ENCODE results near the gene MXD4. TPM values are rescaled to one million over a fixed set of nuclear protein-coding genes. Genes with fewer than 3 reads are reported as not detected.

The MXD4 gene
- total RNA-seq, 1 donor from 2014 or later = 92.3 TPM

DNA sequence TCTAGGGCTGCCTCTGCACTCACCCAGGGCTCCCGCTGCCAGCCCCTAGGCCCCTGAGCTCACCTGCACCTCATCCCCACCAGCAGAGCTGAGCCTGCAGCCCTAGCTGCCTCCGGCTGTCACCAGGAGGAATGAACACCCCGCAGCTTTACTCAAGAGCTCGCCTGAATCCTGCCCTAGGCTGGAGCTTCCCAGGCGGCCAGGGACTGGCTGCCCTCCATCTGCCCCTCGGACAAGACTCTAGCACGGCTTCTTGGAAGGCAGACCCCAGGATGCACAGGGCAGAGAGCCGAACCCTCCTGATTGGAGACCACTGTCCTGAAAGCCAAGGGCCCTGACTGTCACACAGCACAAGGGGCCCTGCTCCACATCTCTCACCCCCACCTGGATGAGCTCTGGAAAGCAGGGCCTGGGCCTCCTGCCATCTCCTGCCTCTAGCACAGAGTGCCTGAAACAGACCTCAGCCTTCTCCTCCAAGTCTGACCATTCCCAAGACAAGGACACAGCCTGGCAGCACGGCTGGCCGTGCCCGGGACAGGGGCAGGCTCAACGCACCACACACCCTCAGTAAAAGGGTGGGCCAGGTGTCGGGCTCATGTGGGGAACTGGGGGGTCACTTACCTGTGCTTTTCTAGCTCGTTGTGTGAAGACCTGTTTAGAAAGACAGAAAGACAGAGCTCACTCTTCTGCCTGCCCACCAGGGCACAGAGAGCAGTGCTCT, 4.4 kb downstream of the MXD4 start:
- Histone ChIP-seq H3K4me1 (ENCODE audit: insufficient read depth, low read length) (peaks cover 25% of the 10 kb centered on the region), H3K36me3 (ENCODE audit: insufficient read depth, low read length) (peaks cover 5% of the 10 kb centered on the region), H3K4me3 (ENCODE audit: insufficient read depth, low read depth, low read length) (no peak overlapping the region), H3K4me2 (ENCODE audit: low read length) (no peak overlapping the region), H3K9ac (ENCODE audit: low read length) (no peak overlapping the region), H3K79me2 (ENCODE audit: insufficient read depth, low read length) (peaks cover 60% of the 10 kb centered on the region), H4K20me1 (ENCODE audit: insufficient read depth, low read length) (peaks cover 86% of the 10 kb centered on the region), H3K27ac (ENCODE audit: low read depth, low read length) (no peak overlapping the region), H3K9me3 (ENCODE audit: insufficient read depth, low read depth, low read length) (no peaks in the 10 kb centered on the region), H3K27me3 (ENCODE audit: insufficient read depth, low read length) (no peaks in the 10 kb centered on the region), H2AFZ (ENCODE audit: low read depth, low read length) (no peak overlapping the region)
- TF ChIP-seq, protein P1, sequence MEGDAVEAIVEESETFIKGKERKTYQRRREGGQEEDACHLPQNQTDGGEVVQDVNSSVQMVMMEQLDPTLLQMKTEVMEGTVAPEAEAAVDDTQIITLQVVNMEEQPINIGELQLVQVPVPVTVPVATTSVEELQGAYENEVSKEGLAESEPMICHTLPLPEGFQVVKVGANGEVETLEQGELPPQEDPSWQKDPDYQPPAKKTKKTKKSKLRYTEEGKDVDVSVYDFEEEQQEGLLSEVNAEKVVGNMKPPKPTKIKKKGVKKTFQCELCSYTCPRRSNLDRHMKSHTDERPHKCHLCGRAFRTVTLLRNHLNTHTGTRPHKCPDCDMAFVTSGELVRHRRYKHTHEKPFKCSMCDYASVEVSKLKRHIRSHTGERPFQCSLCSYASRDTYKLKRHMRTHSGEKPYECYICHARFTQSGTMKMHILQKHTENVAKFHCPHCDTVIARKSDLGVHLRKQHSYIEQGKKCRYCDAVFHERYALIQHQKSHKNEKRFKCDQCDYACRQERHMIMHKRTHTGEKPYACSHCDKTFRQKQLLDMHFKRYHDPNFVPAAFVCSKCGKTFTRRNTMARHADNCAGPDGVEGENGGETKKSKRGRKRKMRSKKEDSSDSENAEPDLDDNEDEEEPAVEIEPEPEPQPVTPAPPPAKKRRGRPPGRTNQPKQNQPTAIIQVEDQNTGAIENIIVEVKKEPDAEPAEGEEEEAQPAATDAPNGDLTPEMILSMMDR (IDR thresholded peaks at IDR 0.05; ENCODE audit: insufficient read depth, low read depth, low read length) = no peak
- TF ChIP-seq EZH2 (IDR thresholded peaks at IDR 0.05; ENCODE audit: insufficient read depth, low read length) = no peak
- peaks cover 6% of the 10 kb centered on the region for H3K4me1 Mint-ChIP-seq (ENCODE audit: low read depth, unreplicated experiment)
- no peak overlapping the region for H3K27ac Mint-ChIP-seq (ENCODE audit: unreplicated experiment)
- H3K27me3 Mint-ChIP-seq (ENCODE audit: low read depth, unreplicated experiment) = no peaks in the 10 kb centered on the region
- no peaks in the 10 kb centered on the region for H3K9me3 Mint-ChIP-seq (ENCODE audit: unreplicated experiment)
- H3K36me3 Mint-ChIP-seq (ENCODE audit: low read depth, unreplicated experiment) = peaks cover 15% of the 10 kb centered on the region
- DNase-seq (ENCODE audit: low read depth) = no peak
- no peak for FAIRE-seq
- H3K4me3 Mint-ChIP-seq (ENCODE audit: unreplicated experiment) = no peak overlapping the region

DNA sequence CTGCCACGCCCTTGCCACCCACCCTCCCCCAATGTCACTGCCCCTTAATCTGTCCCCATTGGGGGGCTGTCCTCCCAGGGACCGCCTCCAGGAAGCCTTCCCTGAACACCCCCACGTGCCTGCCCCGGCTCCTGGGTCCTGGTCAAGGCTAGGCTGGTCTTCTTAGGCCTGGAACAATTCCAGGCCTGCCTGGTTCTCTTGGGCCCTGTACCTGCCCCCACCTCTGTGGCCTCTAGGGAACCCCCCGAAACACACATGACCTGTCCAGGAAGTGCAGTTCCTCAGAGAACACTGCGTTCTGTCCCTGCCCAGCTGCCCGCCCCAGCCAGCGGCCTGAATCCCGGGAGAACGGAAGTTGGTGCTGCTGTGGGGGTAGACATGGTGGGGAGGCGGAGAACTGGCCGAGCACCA, 5.1 kb downstream of the MXD4 start:
- FAIRE-seq (no peak), DNase-seq (ENCODE audit: low read depth) (no peak)
- Histone ChIP-seq H3K27me3 (ENCODE audit: insufficient read depth, low read length) (no peaks in the 10 kb centered on the region), H3K79me2 (ENCODE audit: insufficient read depth, low read length) (peaks cover 60% of the 10 kb centered on the region), H2AFZ (ENCODE audit: low read depth, low read length) (no peak overlapping the region), H4K20me1 (ENCODE audit: insufficient read depth, low read length) (peaks cover 93% of the 10 kb centered on the region), H3K4me3 (ENCODE audit: insufficient read depth, low read depth, low read length) (no peak overlapping the region), H3K4me1 (ENCODE audit: insufficient read depth, low read length) (peaks cover 24% of the 10 kb centered on the region), H3K9ac (ENCODE audit: low read length) (no peak overlapping the region), H3K36me3 (ENCODE audit: insufficient read depth, low read length) (peaks cover 5% of the 10 kb centered on the region), H3K9me3 (ENCODE audit: insufficient read depth, low read depth, low read length) (no peaks in the 10 kb centered on the region), H3K4me2 (ENCODE audit: low read length) (peak overlapping the region; percentile 18), H3K27ac (ENCODE audit: low read depth, low read length) (no peak overlapping the region)
- peaks cover 15% of the 10 kb centered on the region for H3K36me3 Mint-ChIP-seq (ENCODE audit: low read depth, unreplicated experiment)
- no peaks in the 10 kb centered on the region for H3K27me3 Mint-ChIP-seq (ENCODE audit: low read depth, unreplicated experiment)
- H3K9me3 Mint-ChIP-seq (ENCODE audit: unreplicated experiment) = no peaks in the 10 kb centered on the region
- no peak overlapping the region for H3K4me3 Mint-ChIP-seq (ENCODE audit: unreplicated experiment)
- TF ChIP-seq, protein P1 (IDR thresholded peaks at IDR 0.05; ENCODE audit: insufficient read depth, low read depth, low read length) = no peak
- TF ChIP-seq EZH2 (IDR thresholded peaks at IDR 0.05; ENCODE audit: insufficient read depth, low read length) = no peak
- no peak overlapping the region for H3K27ac Mint-ChIP-seq (ENCODE audit: unreplicated experiment)
- peaks cover 6% of the 10 kb centered on the region for H3K4me1 Mint-ChIP-seq (ENCODE audit: low read depth, unreplicated experiment)

DNA sequence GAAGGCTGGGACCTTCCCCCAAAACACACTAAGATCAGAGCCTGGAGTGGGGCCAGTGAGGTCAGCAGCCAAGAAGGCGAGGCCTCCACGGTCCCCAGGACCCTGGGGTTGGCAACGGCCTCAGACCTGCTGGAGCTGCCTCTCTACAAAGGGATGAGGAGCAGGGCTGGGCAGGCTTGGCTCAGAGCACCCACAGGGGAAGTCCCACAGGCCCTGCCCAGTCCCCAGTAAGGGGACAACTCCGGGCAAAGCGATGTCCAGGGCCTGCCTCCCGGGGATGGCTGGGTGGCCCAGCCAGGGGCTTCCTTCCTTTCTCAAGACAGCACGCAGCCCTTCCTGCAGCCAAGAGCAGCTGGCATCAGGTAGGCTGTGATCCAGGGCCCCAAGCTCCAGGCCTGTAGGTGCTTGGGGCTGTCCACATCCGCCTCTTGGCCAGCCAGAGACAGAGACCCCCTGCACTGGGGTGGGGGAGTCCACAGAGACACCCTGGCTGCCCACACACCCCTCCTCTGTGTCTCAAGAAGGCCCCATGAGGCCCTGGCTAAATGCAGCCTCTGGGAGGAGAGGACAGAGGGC, 5.7 kb downstream of the MXD4 start:
- H3K4me2 ChIP-seq (ENCODE audit: low read length) = peak overlapping the region; percentile 60
- FAIRE-seq (no peak), DNase-seq (ENCODE audit: low read depth) (no peak)
- H3K27me3 ChIP-seq (ENCODE audit: insufficient read depth, low read length) = no peaks in the 10 kb centered on the region
- H3K79me2 ChIP-seq (ENCODE audit: insufficient read depth, low read length) = peaks cover 59% of the 10 kb centered on the region
- Mint-ChIP-seq H3K4me1 (ENCODE audit: low read depth, unreplicated experiment) (peaks cover 6% of the 10 kb centered on the region), H3K36me3 (ENCODE audit: low read depth, unreplicated experiment) (peaks cover 15% of the 10 kb centered on the region), H3K9me3 (ENCODE audit: unreplicated experiment) (no peaks in the 10 kb centered on the region), H3K27ac (ENCODE audit: unreplicated experiment) (no peak overlapping the region), H3K4me3 (ENCODE audit: unreplicated experiment) (no peak overlapping the region), H3K27me3 (ENCODE audit: low read depth, unreplicated experiment) (no peaks in the 10 kb centered on the region)
- H2AFZ ChIP-seq (ENCODE audit: low read depth, low read length) = no peak overlapping the region
- H3K4me1 ChIP-seq (ENCODE audit: insufficient read depth, low read length) = peaks cover 24% of the 10 kb centered on the region
- H3K9me3 ChIP-seq (ENCODE audit: insufficient read depth, low read depth, low read length) = no peaks in the 10 kb centered on the region
- H3K4me3 ChIP-seq (ENCODE audit: insufficient read depth, low read depth, low read length) = no peak overlapping the region
- peaks cover 5% of the 10 kb centered on the region for H3K36me3 ChIP-seq (ENCODE audit: insufficient read depth, low read length)
- no peak overlapping the region for H3K27ac ChIP-seq (ENCODE audit: low read depth, low read length)
- peaks cover 99% of the 10 kb centered on the region for H4K20me1 ChIP-seq (ENCODE audit: insufficient read depth, low read length)
- TF ChIP-seq, protein P1 (IDR thresholded peaks at IDR 0.05; ENCODE audit: insufficient read depth, low read depth, low read length) = no peak
- no peak for TF ChIP-seq EZH2 (IDR thresholded peaks at IDR 0.05; ENCODE audit: insufficient read depth, low read length)
- peak overlapping the region; percentile 18 for H3K9ac ChIP-seq (ENCODE audit: low read length)

Measured in astrocyte (in vitro differentiated cells and primary cell).